ENCODE results near the gene LRRC25.

- TF ChIP-seq RFX5 (IDR thresholded peaks at IDR 0.05) (no peak), CTCF (IDR thresholded peaks at IDR 0.05) (no peak), POLR2A (IDR thresholded peaks at IDR 0.05; ENCODE audit: low read length) (no peak), SMC3 (IDR thresholded peaks at IDR 0.05) (no peak), NFE2L2 (conservative IDR thresholded peaks at IDR 0.05; ENCODE audit: low read length) (no peak), EHMT2 (IDR thresholded peaks at IDR 0.05; ENCODE audit: low read depth) (no peak), RCOR1 (IDR thresholded peaks at IDR 0.05; ENCODE audit: low read depth, low read length) (no peak), NPAS2 (CRISPR knock-in tag; IDR thresholded peaks at IDR 0.05; ENCODE audit: borderline replicate concordance) (no peak), NR3C1 (IDR thresholded peaks at IDR 0.05) (no peak), MAX (IDR thresholded peaks at IDR 0.05) (no peak), CBX8 (IDR thresholded peaks at IDR 0.05) (no peak)
Observed at GRCh38 chr19:18412610-18413239, 15.3 kb upstream of the LRRC25 start.

Measured in A549 (cell line).